Measurements from ENCODE around the gene KLHL35. TPM values are rescaled to one million over a fixed set of nuclear protein-coding genes. Genes with fewer than 3 reads are reported as not detected.
A peak's percentile ranks its signal among the peaks of the same experiment; 100 is the strongest.

Gene KLHL35
- total RNA-seq, 1 donor from 2014 or later: 0.77 TPM

DNA sequence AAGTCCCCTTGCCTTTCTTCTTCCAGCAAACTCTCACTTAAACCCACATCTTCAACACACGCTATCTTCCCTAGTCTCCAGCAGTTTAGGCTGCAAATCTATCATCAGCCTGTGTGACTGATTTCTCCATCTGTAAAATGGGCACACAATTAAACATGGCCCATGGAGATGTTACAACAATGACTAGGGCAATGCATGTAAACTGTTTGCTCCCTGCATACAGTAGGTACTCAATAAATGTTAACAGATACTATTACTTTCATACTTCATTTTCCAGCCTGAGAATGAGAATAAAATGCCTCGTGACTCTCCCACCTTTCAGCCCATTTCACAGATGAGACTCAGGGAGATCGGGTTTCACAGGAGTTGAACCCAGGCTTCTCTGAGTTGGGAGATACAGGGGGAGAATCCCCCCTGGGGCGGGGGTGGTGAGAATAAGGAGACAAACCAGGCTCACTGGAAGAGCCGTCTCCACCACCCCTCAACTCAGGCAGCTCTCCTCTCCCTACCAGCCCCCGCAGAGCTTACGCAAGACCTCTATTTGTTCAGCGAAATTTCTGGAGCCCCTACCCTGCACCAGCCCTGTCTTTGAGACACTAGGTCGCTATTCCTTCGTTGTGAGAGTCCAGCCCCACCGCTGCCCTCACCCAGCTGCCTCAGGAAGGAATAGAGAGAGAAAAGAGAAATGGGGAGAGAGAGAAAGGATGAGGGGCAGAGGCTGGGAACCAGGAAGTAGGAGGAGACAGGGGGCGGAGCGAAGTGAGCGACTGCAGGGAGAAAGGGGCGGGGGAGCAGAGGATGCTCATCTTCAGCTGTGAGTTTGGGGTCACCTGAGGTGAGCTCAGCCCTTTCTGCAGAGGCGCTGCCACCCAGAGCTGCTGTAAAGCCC lies 42.1 kb upstream of the KLHL35 start:
- FAIRE-seq: no peak
- Mint-ChIP-seq H3K4me3 (ENCODE audit: unreplicated experiment) (no peak overlapping the region), H3K27me3 (ENCODE audit: low read depth, unreplicated experiment) (peaks cover 12% of the 10 kb centered on the region), H3K4me1 (ENCODE audit: low read depth, unreplicated experiment) (peaks cover 17% of the 10 kb centered on the region), H3K9me3 (ENCODE audit: unreplicated experiment) (no peaks in the 10 kb centered on the region), H3K36me3 (ENCODE audit: low read depth, unreplicated experiment) (no peaks in the 10 kb centered on the region), H3K27ac (ENCODE audit: unreplicated experiment) (no peak overlapping the region)
- Histone ChIP-seq H3K27me3 (ENCODE audit: insufficient read depth, low read length) (no peaks in the 10 kb centered on the region), H3K27ac (ENCODE audit: low read depth, low read length) (no peak overlapping the region), H3K4me1 (ENCODE audit: insufficient read depth, low read length) (peaks cover 10% of the 10 kb centered on the region), H4K20me1 (ENCODE audit: insufficient read depth, low read length) (no peaks in the 10 kb centered on the region), H3K9ac (ENCODE audit: low read length) (peak overlapping the region; percentile 5), H3K9me3 (ENCODE audit: insufficient read depth, low read depth, low read length) (no peaks in the 10 kb centered on the region), H3K79me2 (ENCODE audit: insufficient read depth, low read length) (no peaks in the 10 kb centered on the region), H3K36me3 (ENCODE audit: insufficient read depth, low read length) (no peaks in the 10 kb centered on the region), H3K4me3 (ENCODE audit: insufficient read depth, low read depth, low read length) (no peak overlapping the region), H3K4me2 (ENCODE audit: low read length) (peak overlapping the region; percentile 61), H2AFZ (ENCODE audit: low read depth, low read length) (peak overlapping the region; percentile 76)
- TF ChIP-seq EZH2 (IDR thresholded peaks at IDR 0.05; ENCODE audit: insufficient read depth, low read length): no peak
- TF ChIP-seq, protein P1, sequence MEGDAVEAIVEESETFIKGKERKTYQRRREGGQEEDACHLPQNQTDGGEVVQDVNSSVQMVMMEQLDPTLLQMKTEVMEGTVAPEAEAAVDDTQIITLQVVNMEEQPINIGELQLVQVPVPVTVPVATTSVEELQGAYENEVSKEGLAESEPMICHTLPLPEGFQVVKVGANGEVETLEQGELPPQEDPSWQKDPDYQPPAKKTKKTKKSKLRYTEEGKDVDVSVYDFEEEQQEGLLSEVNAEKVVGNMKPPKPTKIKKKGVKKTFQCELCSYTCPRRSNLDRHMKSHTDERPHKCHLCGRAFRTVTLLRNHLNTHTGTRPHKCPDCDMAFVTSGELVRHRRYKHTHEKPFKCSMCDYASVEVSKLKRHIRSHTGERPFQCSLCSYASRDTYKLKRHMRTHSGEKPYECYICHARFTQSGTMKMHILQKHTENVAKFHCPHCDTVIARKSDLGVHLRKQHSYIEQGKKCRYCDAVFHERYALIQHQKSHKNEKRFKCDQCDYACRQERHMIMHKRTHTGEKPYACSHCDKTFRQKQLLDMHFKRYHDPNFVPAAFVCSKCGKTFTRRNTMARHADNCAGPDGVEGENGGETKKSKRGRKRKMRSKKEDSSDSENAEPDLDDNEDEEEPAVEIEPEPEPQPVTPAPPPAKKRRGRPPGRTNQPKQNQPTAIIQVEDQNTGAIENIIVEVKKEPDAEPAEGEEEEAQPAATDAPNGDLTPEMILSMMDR (IDR thresholded peaks at IDR 0.05; ENCODE audit: insufficient read depth, low read depth, low read length): no peak
- no peak for DNase-seq (ENCODE audit: low read depth)

DNA sequence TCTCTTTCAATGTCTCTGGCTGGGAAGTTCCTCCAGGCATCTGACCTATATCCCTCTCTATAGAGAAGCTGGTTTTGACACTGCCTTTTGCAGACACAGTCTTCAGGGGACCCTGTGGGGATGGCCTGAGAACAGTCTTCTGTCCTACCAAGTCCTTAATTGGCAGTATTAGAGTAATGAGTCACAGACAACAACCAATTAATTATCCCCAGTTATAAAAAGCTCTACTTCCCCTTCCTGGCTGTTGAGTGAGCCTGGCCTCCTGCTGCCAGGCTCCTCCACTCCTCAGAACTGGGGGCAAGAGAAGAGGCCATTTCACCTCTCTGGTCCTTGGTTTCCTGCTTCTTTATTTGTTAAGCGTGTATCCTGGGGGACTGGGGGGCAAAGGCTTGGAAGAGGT lies 41.2 kb upstream of the KLHL35 start:
- DNase-seq (ENCODE audit: low read depth) (no peak), FAIRE-seq (no peak)
- H4K20me1 ChIP-seq (ENCODE audit: insufficient read depth, low read length): no peaks in the 10 kb centered on the region
- H3K79me2 ChIP-seq (ENCODE audit: insufficient read depth, low read length): no peaks in the 10 kb centered on the region
- Mint-ChIP-seq H3K36me3 (ENCODE audit: low read depth, unreplicated experiment) (no peaks in the 10 kb centered on the region), H3K27me3 (ENCODE audit: low read depth, unreplicated experiment) (peaks cover 12% of the 10 kb centered on the region), H3K4me3 (ENCODE audit: unreplicated experiment) (no peak overlapping the region), H3K27ac (ENCODE audit: unreplicated experiment) (no peak overlapping the region), H3K9me3 (ENCODE audit: unreplicated experiment) (no peaks in the 10 kb centered on the region), H3K4me1 (ENCODE audit: low read depth, unreplicated experiment) (peaks cover 17% of the 10 kb centered on the region)
- H3K27me3 ChIP-seq (ENCODE audit: insufficient read depth, low read length): no peaks in the 10 kb centered on the region
- no peak overlapping the region for H3K9ac ChIP-seq (ENCODE audit: low read length)
- no peaks in the 10 kb centered on the region for H3K9me3 ChIP-seq (ENCODE audit: insufficient read depth, low read depth, low read length)
- H3K4me2 ChIP-seq (ENCODE audit: low read length): no peak overlapping the region
- H3K4me3 ChIP-seq (ENCODE audit: insufficient read depth, low read depth, low read length): no peak overlapping the region
- H3K27ac ChIP-seq (ENCODE audit: low read depth, low read length): no peak overlapping the region
- no peak for TF ChIP-seq EZH2 (IDR thresholded peaks at IDR 0.05; ENCODE audit: insufficient read depth, low read length)
- TF ChIP-seq, protein P1 (IDR thresholded peaks at IDR 0.05; ENCODE audit: insufficient read depth, low read depth, low read length): no peak
- H2AFZ ChIP-seq (ENCODE audit: low read depth, low read length): no peak overlapping the region
- peaks cover 11% of the 10 kb centered on the region for H3K4me1 ChIP-seq (ENCODE audit: insufficient read depth, low read length)
- no peaks in the 10 kb centered on the region for H3K36me3 ChIP-seq (ENCODE audit: insufficient read depth, low read length)

DNA sequence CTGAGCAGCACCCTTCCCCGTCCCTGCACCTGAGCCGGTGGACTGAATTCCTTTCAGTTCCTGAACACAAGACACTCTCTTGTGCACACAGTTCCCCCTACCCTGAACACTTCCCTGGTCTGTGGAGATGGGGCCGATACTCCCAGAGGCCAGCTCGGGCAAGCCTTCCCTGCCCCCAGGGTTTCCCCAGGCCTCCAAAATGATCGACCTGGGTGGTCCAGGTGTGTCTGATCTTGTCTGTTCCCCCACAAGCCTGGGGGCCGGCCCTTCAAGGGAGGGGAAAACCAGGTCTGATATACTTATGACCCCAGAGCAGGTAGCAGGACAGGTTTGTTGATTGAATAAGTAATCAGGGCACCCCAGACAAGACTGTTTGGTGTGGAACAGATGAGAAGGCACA lies 40.7 kb upstream of the KLHL35 start:
- Mint-ChIP-seq H3K36me3 (ENCODE audit: low read depth, unreplicated experiment) (no peaks in the 10 kb centered on the region), H3K4me1 (ENCODE audit: low read depth, unreplicated experiment) (peaks cover 20% of the 10 kb centered on the region), H3K4me3 (ENCODE audit: unreplicated experiment) (no peak overlapping the region), H3K9me3 (ENCODE audit: unreplicated experiment) (no peaks in the 10 kb centered on the region), H3K27ac (ENCODE audit: unreplicated experiment) (no peak overlapping the region), H3K27me3 (ENCODE audit: low read depth, unreplicated experiment) (peaks cover 12% of the 10 kb centered on the region)
- Histone ChIP-seq H2AFZ (ENCODE audit: low read depth, low read length) (no peak overlapping the region), H4K20me1 (ENCODE audit: insufficient read depth, low read length) (no peaks in the 10 kb centered on the region), H3K27ac (ENCODE audit: low read depth, low read length) (no peak overlapping the region), H3K79me2 (ENCODE audit: insufficient read depth, low read length) (no peaks in the 10 kb centered on the region), H3K4me1 (ENCODE audit: insufficient read depth, low read length) (peaks cover 17% of the 10 kb centered on the region), H3K27me3 (ENCODE audit: insufficient read depth, low read length) (no peaks in the 10 kb centered on the region), H3K9ac (ENCODE audit: low read length) (no peak overlapping the region), H3K9me3 (ENCODE audit: insufficient read depth, low read depth, low read length) (no peaks in the 10 kb centered on the region), H3K4me2 (ENCODE audit: low read length) (no peak overlapping the region), H3K4me3 (ENCODE audit: insufficient read depth, low read depth, low read length) (no peak overlapping the region), H3K36me3 (ENCODE audit: insufficient read depth, low read length) (no peaks in the 10 kb centered on the region)
- TF ChIP-seq, protein P1 (IDR thresholded peaks at IDR 0.05; ENCODE audit: insufficient read depth, low read depth, low read length): no peak
- TF ChIP-seq EZH2 (IDR thresholded peaks at IDR 0.05; ENCODE audit: insufficient read depth, low read length): no peak
- FAIRE-seq (no peak), DNase-seq (ENCODE audit: low read depth) (no peak)

Data from astrocyte (in vitro differentiated cells and primary cell).